Nephron progenitor cell (in vitro differentiated cells): ENCODE results near the gene PRCC.

Experiments used
- DNase-seq: peaks from one replicate; pipeline ENCODE4 v3.0.0; 2021
- H3K27ac Mint-ChIP-seq: 2 replicates; pipeline ENCODE4 v1.8.0; 2021; ENCODE audit warnings: mild to moderate bottlenecking, moderate library complexity, mixed read lengths
- H3K27me3 Mint-ChIP-seq: 2 replicates; pipeline ENCODE4 v1.8.0; 2021; ENCODE audit warnings: mild to moderate bottlenecking, low read depth, mixed read lengths; ENCODE audit not compliant: poor library complexity
- H3K36me3 Mint-ChIP-seq: 2 replicates; pipeline ENCODE4 v1.8.0; 2021; ENCODE audit warnings: low read depth, mixed read lengths
- H3K4me1 Mint-ChIP-seq: 2 replicates; pipeline ENCODE4 v1.8.0; 2021; ENCODE audit warnings: mixed read lengths
- H3K4me3 Mint-ChIP-seq: 2 replicates; pipeline ENCODE4 v1.8.0; 2021; ENCODE audit warnings: mild to moderate bottlenecking, moderate library complexity, mixed read lengths
- H3K9me3 Mint-ChIP-seq: 2 replicates; pipeline ENCODE4 v1.8.0; 2021; ENCODE audit warnings: mild to moderate bottlenecking, moderate library complexity, mixed read lengths
- TF ChIP-seq, protein P1 (sequence below): fragments of 200-600 bp; sonication (generic); IDR thresholded peaks from 2 replicates; pipeline ENCODE4 v1.5.0; 2021; ENCODE audit warnings: antibody characterized with exemption

PRCC gene

DNA sequence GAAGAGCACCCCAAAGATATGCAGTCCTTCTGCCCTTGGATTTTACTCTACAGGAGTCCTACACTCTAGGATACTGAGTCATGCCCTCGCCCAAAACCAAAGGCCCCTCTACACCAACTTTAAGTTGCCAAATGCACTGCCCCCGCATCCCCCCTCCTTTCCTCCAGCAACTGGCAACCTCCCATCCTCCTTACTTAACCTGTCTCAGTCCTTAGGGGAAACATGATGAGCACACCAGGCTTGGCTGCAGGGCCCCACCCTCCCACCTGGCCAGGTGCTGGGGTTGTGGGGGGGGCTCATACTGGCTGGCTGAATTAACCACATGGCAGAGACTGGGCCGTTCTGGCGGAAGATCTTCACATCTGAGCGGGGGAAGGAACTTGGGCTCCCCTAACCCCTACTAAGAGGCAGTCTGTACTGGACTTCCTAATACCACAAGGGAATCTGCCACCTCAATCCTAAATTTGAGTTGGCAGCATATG is 17.1 kb upstream of the PRCC start:
- Mint-ChIP-seq H3K36me3 (peaks cover 6% of the 10 kb centered on the region), H3K4me1 (peaks cover 61% of the 10 kb centered on the region), H3K4me3 (peak overlapping the region; percentile 96), H3K27ac (peak overlapping the region; percentile 98), H3K9me3 (no peaks in the 10 kb centered on the region), H3K27me3 (no peaks in the 10 kb centered on the region)
- no peak for DNase-seq
- TF ChIP-seq, protein P1, sequence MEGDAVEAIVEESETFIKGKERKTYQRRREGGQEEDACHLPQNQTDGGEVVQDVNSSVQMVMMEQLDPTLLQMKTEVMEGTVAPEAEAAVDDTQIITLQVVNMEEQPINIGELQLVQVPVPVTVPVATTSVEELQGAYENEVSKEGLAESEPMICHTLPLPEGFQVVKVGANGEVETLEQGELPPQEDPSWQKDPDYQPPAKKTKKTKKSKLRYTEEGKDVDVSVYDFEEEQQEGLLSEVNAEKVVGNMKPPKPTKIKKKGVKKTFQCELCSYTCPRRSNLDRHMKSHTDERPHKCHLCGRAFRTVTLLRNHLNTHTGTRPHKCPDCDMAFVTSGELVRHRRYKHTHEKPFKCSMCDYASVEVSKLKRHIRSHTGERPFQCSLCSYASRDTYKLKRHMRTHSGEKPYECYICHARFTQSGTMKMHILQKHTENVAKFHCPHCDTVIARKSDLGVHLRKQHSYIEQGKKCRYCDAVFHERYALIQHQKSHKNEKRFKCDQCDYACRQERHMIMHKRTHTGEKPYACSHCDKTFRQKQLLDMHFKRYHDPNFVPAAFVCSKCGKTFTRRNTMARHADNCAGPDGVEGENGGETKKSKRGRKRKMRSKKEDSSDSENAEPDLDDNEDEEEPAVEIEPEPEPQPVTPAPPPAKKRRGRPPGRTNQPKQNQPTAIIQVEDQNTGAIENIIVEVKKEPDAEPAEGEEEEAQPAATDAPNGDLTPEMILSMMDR, result no peak

DNA sequence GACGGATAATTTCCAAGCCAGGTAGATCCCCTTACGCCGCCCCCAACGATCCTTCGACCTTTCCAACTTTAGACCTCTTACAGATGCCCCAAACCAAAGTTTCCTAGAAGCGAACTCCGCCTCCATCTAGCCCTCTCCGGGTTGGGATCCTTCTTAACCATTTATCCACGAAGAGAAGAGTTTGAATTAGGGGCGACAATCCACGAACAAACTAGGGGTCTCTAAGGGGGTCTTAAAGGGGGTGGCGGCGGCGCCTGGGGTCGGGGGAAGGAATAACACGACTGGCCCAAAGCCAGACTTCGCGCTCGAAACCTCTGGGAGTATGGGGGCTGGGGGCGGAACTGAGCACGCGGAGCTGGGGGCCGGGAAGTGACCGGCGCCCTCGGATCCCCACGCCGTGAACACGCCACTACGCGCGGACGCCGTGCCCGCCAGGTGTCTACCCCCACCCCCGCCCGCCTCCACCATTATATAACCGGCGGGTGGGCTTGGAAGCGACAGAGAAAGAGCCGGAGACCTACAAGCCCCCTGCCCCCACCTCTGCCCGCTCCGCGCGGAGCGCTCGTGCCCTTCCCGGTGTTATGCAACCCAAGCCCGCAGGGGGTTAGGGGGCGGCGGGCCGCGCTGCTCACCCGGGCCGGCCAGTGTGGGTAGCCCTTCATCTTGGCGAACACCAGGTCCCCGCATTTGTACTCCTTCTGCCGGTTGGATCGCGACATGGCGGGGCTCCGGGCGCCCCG is 16.5 kb upstream of the PRCC start:
- peak overlapping the region; percentile 98 for H3K27ac Mint-ChIP-seq
- H3K4me3 Mint-ChIP-seq, result peak overlapping the region; percentile 96
- H3K4me1 Mint-ChIP-seq, result peaks cover 54% of the 10 kb centered on the region
- peaks cover 3% of the 10 kb centered on the region for H3K36me3 Mint-ChIP-seq
- TF ChIP-seq, protein P1, result no peak
- peak; percentile 61 for DNase-seq
- no peaks in the 10 kb centered on the region for H3K27me3 Mint-ChIP-seq
- H3K9me3 Mint-ChIP-seq, result no peaks in the 10 kb centered on the region

DNA sequence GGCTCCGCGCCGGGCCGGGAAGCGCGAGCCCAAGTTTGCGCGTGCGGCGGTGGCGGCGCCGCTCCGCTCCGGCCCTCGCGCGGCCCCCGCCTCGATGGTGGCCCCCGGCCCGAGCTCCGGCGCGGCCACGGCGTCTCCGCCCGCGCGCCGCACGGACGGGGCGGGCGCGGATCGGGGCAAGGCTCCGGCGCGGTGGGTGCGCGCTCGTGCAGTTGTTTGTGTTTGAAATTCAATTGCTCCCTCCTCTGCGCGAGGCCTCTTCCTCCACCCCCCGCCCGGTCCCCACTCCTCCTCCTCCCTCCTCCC is 15.9 kb upstream of the PRCC start, which contains the start of gene HDGF:
Gene HDGF, minus strand, starts transcription at position 225 of the 306 bp plus-strand sequence. CDS start 246 bp downstream, outside the sequence.
- Mint-ChIP-seq H3K4me3 (peak within 1 kb of the TSS; percentile 96), H3K4me1 (peaks cover 49% of the 10 kb centered on the region), H3K36me3 (no peaks in the 10 kb centered on the region), H3K27me3 (no peaks in the 10 kb centered on the region), H3K9me3 (no peaks in the 10 kb centered on the region), H3K27ac (peak within 1 kb of the TSS; percentile 98)
- TF ChIP-seq, protein P1, result no peak
- DNase-seq, result no peak

DNA sequence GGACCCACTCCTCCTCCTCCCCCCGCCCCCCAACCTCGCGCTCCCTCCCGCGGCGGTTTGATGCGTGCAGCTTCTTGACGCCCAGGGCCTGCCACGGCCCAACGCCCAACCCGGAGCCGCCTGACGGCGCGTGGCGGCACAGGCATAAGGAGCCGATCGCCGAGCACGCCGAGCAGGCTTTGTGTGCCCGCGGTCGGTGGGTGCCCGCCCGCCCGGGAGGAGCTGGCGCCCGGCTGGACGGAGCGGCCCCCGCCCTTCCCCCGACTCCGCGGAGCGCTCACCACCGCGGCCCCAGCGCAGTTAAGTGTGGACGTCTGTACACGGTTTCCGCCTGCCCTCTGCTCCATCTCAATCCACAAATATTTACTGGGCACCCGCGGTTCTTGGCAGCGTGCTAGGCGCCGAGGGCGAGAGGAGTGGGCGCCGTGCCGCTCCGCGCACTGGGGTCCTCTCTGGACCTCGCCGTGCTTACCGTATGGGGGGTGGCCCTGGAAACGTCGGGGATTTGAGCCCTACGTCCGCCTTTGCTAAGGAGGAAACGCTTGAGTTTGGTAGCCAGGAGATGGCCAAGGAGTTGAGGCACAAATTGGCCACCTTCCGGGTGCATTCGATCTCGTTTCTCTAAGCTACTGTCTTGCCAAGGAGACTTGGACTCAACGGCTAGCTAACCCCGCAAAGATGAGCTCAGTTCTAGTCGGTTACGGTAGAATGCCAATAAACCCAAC is 15.4 kb upstream of the PRCC start:
- TF ChIP-seq, protein P1, result no peak
- DNase-seq, result peak; percentile 95
- H3K27me3 Mint-ChIP-seq, result no peaks in the 10 kb centered on the region

DNA sequence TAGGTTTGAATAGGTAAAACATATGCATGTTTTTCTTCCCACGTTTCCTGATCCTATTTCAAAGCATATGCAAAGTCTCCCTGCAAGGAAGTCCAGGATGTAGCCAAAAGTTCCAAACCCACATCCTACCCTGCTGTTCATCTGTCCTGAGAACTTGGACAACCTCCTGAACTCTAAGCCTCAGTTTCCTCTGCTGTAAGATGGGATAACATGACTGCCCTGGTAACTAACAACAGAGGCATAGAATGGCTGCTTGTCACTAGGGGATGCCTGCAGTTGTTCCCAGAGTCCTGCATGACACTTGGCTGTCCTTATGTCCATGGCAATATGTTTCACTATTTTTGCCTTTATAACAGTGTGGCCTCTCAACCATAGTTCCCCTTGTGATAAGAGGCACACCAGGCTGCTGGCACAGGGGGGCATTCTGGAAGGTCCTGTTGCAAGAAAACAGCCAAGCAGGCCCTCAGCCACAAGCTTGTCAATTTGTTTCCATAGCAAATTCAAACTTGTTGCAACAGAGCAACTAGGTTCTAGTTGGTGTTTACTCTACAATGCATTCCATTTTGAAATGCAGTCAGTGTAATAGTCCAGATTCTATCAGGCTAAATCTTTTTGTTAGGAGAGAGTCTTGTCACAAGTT is 14.4 kb upstream of the PRCC start:
- no peaks in the 10 kb centered on the region for H3K36me3 Mint-ChIP-seq
- peak overlapping the region; percentile 23 for H3K27ac Mint-ChIP-seq
- peak overlapping the region; percentile 94 for H3K4me3 Mint-ChIP-seq
- no peak for DNase-seq
- no peaks in the 10 kb centered on the region for H3K27me3 Mint-ChIP-seq
- peaks cover 35% of the 10 kb centered on the region for H3K4me1 Mint-ChIP-seq
- H3K9me3 Mint-ChIP-seq, result no peaks in the 10 kb centered on the region
- TF ChIP-seq, protein P1, result no peak

More for the DNA sequence above, 15.4 kb upstream of the PRCC start:
- peak overlapping the region; percentile 95 for H3K27ac Mint-ChIP-seq
- peak overlapping the region; percentile 94 for H3K4me3 Mint-ChIP-seq
- no peaks in the 10 kb centered on the region for H3K36me3 Mint-ChIP-seq
- H3K9me3 Mint-ChIP-seq, result no peaks in the 10 kb centered on the region
- H3K4me1 Mint-ChIP-seq, result peaks cover 44% of the 10 kb centered on the region
